ENCODE measurements around the gene DOCK11. TPM values are rescaled to one million over a fixed set of nuclear protein-coding genes. Genes with fewer than 3 reads are reported as not detected.

The DOCK11 gene
- total RNA-seq (2014; rRNA removed; shearing (Covaris generic)) (15.6 and 21.9 TPM in 2 replicates), polyA plus RNA-seq (2016; fragmentation: Nextera tagmentation; extraction: Ambion mirVana) (9.8 and 11.7 TPM in 2 replicates)

DNA sequence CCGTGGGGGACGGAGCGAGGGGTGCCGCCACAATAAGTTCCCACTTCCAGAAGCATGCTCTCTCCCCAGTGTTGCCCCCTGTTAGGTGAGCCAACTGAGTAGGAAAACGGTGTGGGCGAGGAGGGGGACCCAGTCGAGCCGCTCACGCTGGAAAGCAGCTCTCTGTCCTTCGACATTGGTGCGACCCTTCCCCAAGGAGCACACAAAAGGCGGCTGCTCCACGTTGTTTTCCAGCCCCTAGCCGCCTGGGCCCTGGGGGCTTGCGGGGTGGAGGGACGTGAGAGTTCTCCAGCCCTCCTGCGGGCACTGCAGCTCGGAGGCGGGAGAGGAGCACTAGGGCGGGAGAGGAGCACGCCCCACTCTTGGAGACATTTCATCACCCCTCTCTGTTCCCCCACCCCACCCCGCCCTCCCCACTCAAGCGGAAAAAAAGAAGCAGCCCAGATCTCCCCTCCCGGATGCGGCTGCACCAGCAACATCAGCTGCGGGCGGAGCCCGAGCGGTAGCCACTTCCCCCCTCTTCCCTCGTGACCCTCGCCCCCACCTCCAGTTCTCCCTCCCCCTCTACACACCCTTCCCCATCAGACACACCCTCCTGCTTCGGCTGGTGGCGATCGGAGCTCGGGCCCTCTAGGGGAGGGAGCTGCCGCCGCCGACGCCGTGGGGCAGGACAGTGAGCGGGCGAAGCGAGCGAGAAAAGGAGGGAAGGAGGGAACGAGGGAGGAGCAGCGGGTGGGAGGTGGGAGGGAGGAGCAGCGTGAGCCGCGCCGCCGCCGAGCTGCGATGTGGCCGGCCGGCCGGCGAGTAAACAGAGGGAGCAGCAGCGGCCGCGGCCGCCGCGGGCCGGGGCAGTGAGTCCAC, at the start of gene DOCK11:
DOCK11 (plus strand) TSS at position 755 of the 861 bp plus-strand sequence. CDS start 157 bp downstream, outside the sequence.
- H3K9ac ChIP-seq, result peak within 1 kb of the TSS; percentile 78
- WGBS, 2 experiments (ENCODE audit: low coverage in 1 of 2, low lambda C conversion rate in 2 of 2, missing lambda C conversion rate in 2 of 2), result 23 to 100% methylated on average over 2 to 38 of the region's 64 CpGs

DNA sequence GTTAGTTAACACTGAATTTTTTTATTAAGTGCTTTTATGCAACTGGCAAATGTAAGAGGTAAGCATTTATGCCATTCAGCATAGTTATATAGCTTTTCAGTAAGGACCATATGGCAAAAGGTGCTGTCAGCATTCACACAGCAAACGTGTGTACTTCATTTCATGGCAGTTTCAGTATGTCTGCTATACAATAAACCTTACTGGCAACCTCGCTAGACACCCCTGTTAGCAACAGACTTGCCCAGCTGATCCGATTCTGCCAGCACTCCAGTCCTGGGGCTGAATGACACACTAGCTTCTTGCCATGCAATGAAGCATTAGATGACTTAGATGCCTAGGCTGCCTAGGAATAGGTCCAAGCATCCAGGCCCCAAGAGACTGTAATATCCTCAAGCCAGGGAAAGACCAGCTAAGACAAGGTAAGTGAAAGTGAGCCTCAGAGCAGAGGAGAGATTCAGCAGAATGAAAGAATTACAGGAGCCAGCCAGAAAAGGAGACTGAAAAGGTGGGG, 47.3 kb upstream of the DOCK11 start:
- Histone ChIP-seq H3K9me2 (ENCODE audit: insufficient read depth) (no peaks in the 10 kb centered on the region), H3K9me3 (ENCODE audit: low read depth) (no peaks in the 10 kb centered on the region), H3K27ac (peak overlapping the region; percentile 60), H3K4me1 (ENCODE audit: insufficient read depth) (peaks cover 9% of the 10 kb centered on the region; the same call in 1 of the 2 replicates), H4K20me1 (ENCODE audit: insufficient read depth) (no peaks in the 10 kb centered on the region), H3K4me3 (no peak overlapping the region), H3K36me3 (ENCODE audit: low read depth) (peaks cover 9% of the 10 kb centered on the region; the same call in 1 of the 2 replicates), H2AFZ (no peak overlapping the region), H3K79me2 (ENCODE audit: insufficient read depth) (no peaks in the 10 kb centered on the region), H3K4me2 (ENCODE audit: unreplicated experiment) (no peak overlapping the region), H3K9ac (no peak overlapping the region), H3F3A (ENCODE audit: insufficient read depth) (no peaks in the 10 kb centered on the region), H3K27me3 (replicated peaks; ENCODE audit: insufficient read depth) (no peaks in the 10 kb centered on the region)
- DNase-seq, result peak; percentile 67
- in situ Hi-C loops (cut with MboI), result no loop called here
- TF ChIP-seq EZH2phosphoT487 (IDR thresholded peaks at IDR 0.05; ENCODE audit: insufficient read depth, low read depth) (no peak), EZH2 (IDR thresholded peaks at IDR 0.05; ENCODE audit: insufficient read depth, poor library complexity, severe bottlenecking) (no peak)
- 61 to 64% methylated on average over 3 of the region's 3 CpGs for WGBS, 2 experiments (ENCODE audit: low coverage in 1 of 2, low lambda C conversion rate in 2 of 2, missing lambda C conversion rate in 2 of 2)

More for the DNA sequence above, at the start of gene DOCK11:
- peak within 1 kb of the TSS; percentile 84 for H2AFZ ChIP-seq
- H3K4me3 ChIP-seq, result peak within 1 kb of the TSS; percentile 91
- TF ChIP-seq EZH2 (IDR thresholded peaks at IDR 0.05; ENCODE audit: insufficient read depth, poor library complexity, severe bottlenecking), result no peak
- no peak for TF ChIP-seq EZH2phosphoT487 (IDR thresholded peaks at IDR 0.05; ENCODE audit: insufficient read depth, low read depth)
- in situ Hi-C loops (cut with MboI), result no loop called here
- peak; percentile 78 for DNase-seq
- H3K9me2 ChIP-seq (ENCODE audit: insufficient read depth), result no peaks in the 10 kb centered on the region
- peaks cover 5% of the 10 kb centered on the region; the same call in 1 of the 2 replicates for H3F3A ChIP-seq (ENCODE audit: insufficient read depth)
- H3K27me3 ChIP-seq (replicated peaks; ENCODE audit: insufficient read depth), result no peaks in the 10 kb centered on the region
- peak within 1 kb of the TSS; percentile 76 for H3K4me2 ChIP-seq (ENCODE audit: unreplicated experiment)
- peaks cover 4% of the 10 kb centered on the region; the same call in 1 of the 2 replicates for H3K4me1 ChIP-seq (ENCODE audit: insufficient read depth)
- no peak within 1 kb of the TSS for H3K27ac ChIP-seq
- H4K20me1 ChIP-seq (ENCODE audit: insufficient read depth), result no peaks in the 10 kb centered on the region
- no peaks in the 10 kb centered on the region for H3K9me3 ChIP-seq (ENCODE audit: low read depth)
- peaks cover 30% of the 10 kb centered on the region for H3K79me2 ChIP-seq (ENCODE audit: insufficient read depth)
- no peaks in the 10 kb centered on the region for H3K36me3 ChIP-seq (ENCODE audit: low read depth)

DNA sequence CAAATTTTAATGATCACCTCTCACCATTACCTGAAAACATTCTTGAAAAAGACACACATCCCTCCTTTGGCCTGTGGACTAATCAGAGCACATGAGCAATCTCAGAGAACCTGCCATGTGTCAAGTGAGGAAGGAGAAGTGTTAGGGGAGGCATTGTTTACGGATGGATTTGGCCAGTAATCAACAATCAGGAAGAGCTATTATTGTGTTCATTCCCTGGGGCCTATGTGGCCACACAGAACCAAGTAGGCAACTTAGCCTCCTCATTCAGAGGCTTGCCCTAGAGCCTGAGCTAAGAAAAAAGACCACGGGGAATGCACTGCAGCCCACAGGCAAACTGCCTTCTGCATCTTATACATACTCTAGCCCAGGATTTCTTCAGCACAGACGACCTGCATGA, 40.6 kb upstream of the DOCK11 start:
- H3K9me2 ChIP-seq (ENCODE audit: insufficient read depth), result no peaks in the 10 kb centered on the region
- no peaks in the 10 kb centered on the region for H3K27me3 ChIP-seq (replicated peaks; ENCODE audit: insufficient read depth)
- no peaks in the 10 kb centered on the region for H3K79me2 ChIP-seq (ENCODE audit: insufficient read depth)
- H3K9me3 ChIP-seq (ENCODE audit: low read depth), result no peaks in the 10 kb centered on the region
- no peaks in the 10 kb centered on the region for H4K20me1 ChIP-seq (ENCODE audit: insufficient read depth)
- H2AFZ ChIP-seq, result no peak overlapping the region
- WGBS, 2 experiments (ENCODE audit: low coverage in 1 of 2, low lambda C conversion rate in 2 of 2, missing lambda C conversion rate in 2 of 2), result 83 to 100% methylated on average over 3 of the region's 3 CpGs
- H3K36me3 ChIP-seq (ENCODE audit: low read depth), result no peaks in the 10 kb centered on the region; the same call in 1 of the 2 replicates
- H3F3A ChIP-seq (ENCODE audit: insufficient read depth), result 0 out of 2 replicates have a peak, but pooled peaks cover 5% of the 10 kb centered on the region
- no peak overlapping the region for H3K4me2 ChIP-seq (ENCODE audit: unreplicated experiment)
- in situ Hi-C loops (cut with MboI), result loop anchor here (25.0 kb wide), 2 partner anchors 132 to 357 kb away; partner anchors contain the start of gene ZCCHC12
- no peak overlapping the region for H3K9ac ChIP-seq
- H3K4me3 ChIP-seq, result no peak overlapping the region
- H3K27ac ChIP-seq, result no peak overlapping the region
- DNase-seq, result no peak
- TF ChIP-seq EZH2phosphoT487 (IDR thresholded peaks at IDR 0.05; ENCODE audit: insufficient read depth, low read depth), result no peak
- no peak for TF ChIP-seq EZH2 (IDR thresholded peaks at IDR 0.05; ENCODE audit: insufficient read depth, poor library complexity, severe bottlenecking)
- no peaks in the 10 kb centered on the region for H3K4me1 ChIP-seq (ENCODE audit: insufficient read depth)

DNA sequence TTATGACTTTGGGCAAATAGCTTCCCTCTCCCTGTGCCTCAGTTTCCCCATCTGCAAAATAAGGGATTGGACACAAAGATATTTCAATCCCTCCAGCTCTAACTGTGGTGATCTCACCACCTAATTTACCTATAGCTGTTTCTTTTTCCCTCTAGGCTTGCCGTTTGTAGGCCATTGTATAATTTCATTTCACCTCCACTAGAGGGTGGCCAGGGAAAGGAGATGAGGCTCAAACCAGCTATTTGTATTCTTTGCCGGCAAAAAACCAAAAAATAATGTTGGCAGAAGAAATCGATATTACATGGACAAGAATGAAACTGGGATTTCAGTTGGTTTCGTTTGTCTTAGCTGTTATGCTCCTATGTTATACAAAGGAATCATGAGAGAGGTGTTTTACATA, 36.1 kb upstream of the DOCK11 start:
- Histone ChIP-seq H3F3A (ENCODE audit: insufficient read depth) (0 out of 2 replicates have a peak, but pooled peaks cover 5% of the 10 kb centered on the region), H3K9ac (no peak overlapping the region), H2AFZ (no peak overlapping the region), H3K9me2 (ENCODE audit: insufficient read depth) (no peaks in the 10 kb centered on the region), H3K4me3 (no peak overlapping the region), H3K79me2 (ENCODE audit: insufficient read depth) (no peaks in the 10 kb centered on the region), H3K4me1 (ENCODE audit: insufficient read depth) (no peaks in the 10 kb centered on the region), H3K4me2 (ENCODE audit: unreplicated experiment) (no peak overlapping the region), H3K27ac (no peak overlapping the region), H3K27me3 (replicated peaks; ENCODE audit: insufficient read depth) (no peaks in the 10 kb centered on the region), H3K36me3 (ENCODE audit: low read depth) (no peaks in the 10 kb centered on the region), H4K20me1 (ENCODE audit: insufficient read depth) (no peaks in the 10 kb centered on the region), H3K9me3 (ENCODE audit: low read depth) (no peaks in the 10 kb centered on the region)
- TF ChIP-seq EZH2phosphoT487 (IDR thresholded peaks at IDR 0.05; ENCODE audit: insufficient read depth, low read depth), result no peak
- no peak for TF ChIP-seq EZH2 (IDR thresholded peaks at IDR 0.05; ENCODE audit: insufficient read depth, poor library complexity, severe bottlenecking)
- 0 to 2% methylated on average over 4 of the region's 4 CpGs for WGBS, 2 experiments (ENCODE audit: low coverage in 1 of 2, low lambda C conversion rate in 2 of 2, missing lambda C conversion rate in 2 of 2)
- DNase-seq, result peak; percentile 65
- in situ Hi-C loops (cut with MboI), result loop anchor here (25.0 kb wide), 2 partner anchors 128 to 353 kb away; partner anchors contain the start of gene ZCCHC12
